A673 (cell line): ENCODE measurements around the gene RBP2.

Experiments used
- CTCF ChIP-seq: fragments of 300-800, 200-600 bp; sonication (generic); conservative IDR thresholded peaks from 2 replicates; pipeline ENCODE4 v1.5.1; 2017; ENCODE audit warnings: low read depth, mild to moderate bottlenecking, antibody characterized with exemption, low read length, moderate library complexity, mixed read lengths
- EZH2 ChIP-seq: fragments of 200-600 bp; sonication (generic); IDR thresholded peaks from 2 replicates; pipeline ENCODE4 v1.6.1; 2017; ENCODE audit warnings: borderline replicate concordance, low read depth, mild to moderate bottlenecking, mixed read lengths, antibody characterized with exemption, low read length; ENCODE audit not compliant: poor library complexity, severe bottlenecking

GRCh38 chr3:139414608-139415224 lies 61.6 kb downstream of the RBP2 start:
- TF ChIP-seq CTCF (no peak), EZH2 (no peak)
